ENCODE data around the gene ATRNL1.

GRCh38 chr10:115969591-115969990, 876.4 kb downstream of the ATRNL1 start:
- no peak for TF ChIP-seq SRF (IDR thresholded peaks at IDR 0.05; ENCODE audit: low read depth, low read length)
- no peak for TF ChIP-seq EZH2 (IDR thresholded peaks at IDR 0.05; ENCODE audit: low read depth, low read length, severe bottlenecking)
- TF ChIP-seq CTCF (IDR thresholded peaks at IDR 0.05; ENCODE audit: control extremely low read depth in 1 of 3, insufficient read depth in 1 of 3, low read depth in 1 of 3, low read length in 3 of 3) = no peak
- TF ChIP-seq POLR2A (IDR thresholded peaks at IDR 0.05; ENCODE audit: control extremely low read depth in 1 of 2, low read depth in 2 of 2, low read length in 2 of 2) = no peak
- TF ChIP-seq YY1 (IDR thresholded peaks at IDR 0.05; ENCODE audit: low read depth, low read length) = no peak
- TF ChIP-seq SUZ12 (IDR thresholded peaks at IDR 0.05; ENCODE audit: low read length) = no peak
- TF ChIP-seq RAD21 (IDR thresholded peaks at IDR 0.05 in 1 of 2, conservative IDR thresholded peaks at IDR 0.05 in 1 of 2; ENCODE audit: low read depth in 2 of 2, low read length in 2 of 2) = no peak

Measured in H1 (cell line).